ENCODE data around the gene TGFBI. TPM values are rescaled to one million over a fixed set of nuclear protein-coding genes. Genes with fewer than 3 reads are reported as not detected.

The TGFBI gene
- 6.5 TPM for polyA plus RNA-seq (2013, experiment 1 of 2)
- polyA plus RNA-seq (2013, experiment 2 of 2): 6.3 TPM

GRCh38 chr5:136028782-136029742 is at the start of gene TGFBI:
TSS of gene TGFBI (plus strand) at chr5:136028988. CDS start at chr5:136029056, 68 bp downstream.
- H2AK5ac ChIP-seq (ENCODE audit: low read depth, low read length): no peak within 1 kb of the TSS
- no peaks in the 10 kb centered on the region for H3K36me3 ChIP-seq (replicated peaks in 1 of 2; ENCODE audit: control insufficient read depth in 2 of 2, insufficient read depth in 2 of 2, low read length in 2 of 2)
- H2BK120ac ChIP-seq (ENCODE audit: low read depth, low read length): no peak within 1 kb of the TSS
- no peak within 1 kb of the TSS for H4K91ac ChIP-seq (ENCODE audit: low read depth, low read length, poor library complexity)
- H2BK12ac ChIP-seq (ENCODE audit: low read length): no peak within 1 kb of the TSS
- H3K18ac ChIP-seq (ENCODE audit: low read length): peak within 1 kb of the TSS; percentile 83
- peak within 1 kb of the TSS; percentile 78 for H3K9ac ChIP-seq (ENCODE audit: low read depth, low read length, poor library complexity)
- H3K4ac ChIP-seq (ENCODE audit: low read length): no peak within 1 kb of the TSS
- peak within 1 kb of the TSS; percentile 61 for H2AFZ ChIP-seq (ENCODE audit: low read length)
- no peak within 1 kb of the TSS for H3K14ac ChIP-seq (ENCODE audit: low read length)
- peak within 1 kb of the TSS in 1 of 2 donors; percentile 75 for H3K4me3 ChIP-seq (ENCODE audit: low read length in 2 of 2)
- H4K8ac ChIP-seq (ENCODE audit: low read depth, low read length): no peak within 1 kb of the TSS
- no peak within 1 kb of the TSS for H3K27ac ChIP-seq (replicated peaks; ENCODE audit: low read length)
- peaks cover 0 to 8% of the 10 kb centered on the region in 2 donors for H3K4me1 ChIP-seq (ENCODE audit: control insufficient read depth in 2 of 2, insufficient read depth in 1 of 2, low read depth in 1 of 2, low read length in 2 of 2)
- H3K4me2 ChIP-seq (ENCODE audit: insufficient read depth, low read length, poor library complexity, severe bottlenecking): peak within 1 kb of the TSS; percentile 70
- H2BK5ac ChIP-seq (ENCODE audit: low read length): no peak within 1 kb of the TSS
- H2BK15ac ChIP-seq (ENCODE audit: low read length): no peak within 1 kb of the TSS
- H3K27me3 ChIP-seq (ENCODE audit: control insufficient read depth in 3 of 3, insufficient read depth in 3 of 3, low read depth in 1 of 3, low read length in 3 of 3): peaks cover 0 to 82% (median 17%) of the 10 kb centered on the region in 3 experiments
- DNase-seq (ENCODE audit: low spot score): peak; percentile 63
- H3K23ac ChIP-seq (ENCODE audit: low read depth, low read length, poor library complexity): no peak within 1 kb of the TSS
- no peaks in the 10 kb centered on the region for H3K9me3 ChIP-seq (replicated peaks in 1 of 2; ENCODE audit: control insufficient read depth in 2 of 2, insufficient read depth in 1 of 2, low read depth in 1 of 2, low read length in 2 of 2)
- WGBS, 2 donors (ENCODE audit: extremely low coverage in 2 of 2, insufficient read length in 2 of 2, insufficient replicate concordance in 1 of 2): no CpG with 5 or more reads among the region's 68 CpGs
- no peaks in the 10 kb centered on the region for H3K79me1 ChIP-seq (ENCODE audit: low read depth, low read length)

GRCh38 chr5:135978993-135979392 is 49.8 kb upstream of the TGFBI start:
- Histone ChIP-seq H3K4me3 (ENCODE audit: low read length in 2 of 2) (no peak overlapping the region), H3K27ac (replicated peaks; ENCODE audit: low read length) (no peak overlapping the region), H3K4me2 (ENCODE audit: insufficient read depth, low read length, poor library complexity, severe bottlenecking) (no peak overlapping the region)

DNA sequence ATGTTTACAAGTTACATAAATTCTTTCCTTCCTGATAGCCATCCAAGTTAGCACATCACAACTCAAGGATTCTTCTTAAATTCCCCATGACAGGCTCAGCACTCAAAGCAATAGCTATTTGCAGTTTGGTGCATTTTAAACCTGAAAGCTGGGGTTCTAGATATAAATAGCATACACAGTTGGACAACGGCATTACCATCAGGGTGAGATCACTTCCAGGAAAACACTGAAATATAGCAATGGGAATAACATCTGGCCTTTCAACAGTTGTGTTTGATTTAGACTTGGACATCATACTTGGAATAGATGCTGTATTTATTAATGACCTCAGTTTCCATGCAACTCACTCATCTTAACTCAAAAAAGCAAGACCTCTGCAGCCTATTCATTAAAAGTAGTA is 49.3 kb upstream of the TGFBI start:
- Histone ChIP-seq H2AFZ (ENCODE audit: low read length) (no peak overlapping the region), H2BK12ac (ENCODE audit: low read length) (no peak overlapping the region), H3K79me1 (ENCODE audit: low read depth, low read length) (no peaks in the 10 kb centered on the region), H3K27me3 (ENCODE audit: control insufficient read depth in 3 of 3, insufficient read depth in 3 of 3, low read depth in 1 of 3, low read length in 3 of 3) (no peaks in the 10 kb centered on the region), H3K27ac (replicated peaks; ENCODE audit: low read length) (no peak overlapping the region), H3K4ac (ENCODE audit: low read length) (no peak overlapping the region), H3K36me3 (replicated peaks in 1 of 2; ENCODE audit: control insufficient read depth in 2 of 2, insufficient read depth in 2 of 2, low read length in 2 of 2) (no peaks in the 10 kb centered on the region), H4K91ac (ENCODE audit: low read depth, low read length, poor library complexity) (no peak overlapping the region), H3K4me1 (ENCODE audit: control insufficient read depth in 2 of 2, insufficient read depth in 1 of 2, low read depth in 1 of 2, low read length in 2 of 2) (peaks cover 0 to 4% of the 10 kb centered on the region in 2 donors), H2BK5ac (ENCODE audit: low read length) (no peak overlapping the region), H2AK5ac (ENCODE audit: low read depth, low read length) (no peak overlapping the region), H3K9me3 (replicated peaks in 1 of 2; ENCODE audit: control insufficient read depth in 2 of 2, insufficient read depth in 1 of 2, low read depth in 1 of 2, low read length in 2 of 2) (no peaks in the 10 kb centered on the region), H3K4me2 (ENCODE audit: insufficient read depth, low read length, poor library complexity, severe bottlenecking) (no peak overlapping the region), H3K9ac (ENCODE audit: low read depth, low read length, poor library complexity) (no peak overlapping the region), H2BK120ac (ENCODE audit: low read depth, low read length) (no peak overlapping the region), H4K8ac (ENCODE audit: low read depth, low read length) (no peak overlapping the region), H3K14ac (ENCODE audit: low read length) (no peak overlapping the region), H3K23ac (ENCODE audit: low read depth, low read length, poor library complexity) (no peak overlapping the region), H3K18ac (ENCODE audit: low read length) (no peak overlapping the region), H2BK15ac (ENCODE audit: low read length) (no peak overlapping the region), H3K4me3 (ENCODE audit: low read length in 2 of 2) (no peak overlapping the region)
- DNase-seq (ENCODE audit: low spot score): no peak
- no CpG with 5 or more reads among the region's 1 CpG for WGBS, 2 donors (ENCODE audit: extremely low coverage in 2 of 2, insufficient read length in 2 of 2, insufficient replicate concordance in 1 of 2)

More at GRCh38 chr5:135978993-135979392, 49.8 kb upstream of the TGFBI start:
- no peaks in the 10 kb centered on the region for H3K79me1 ChIP-seq (ENCODE audit: low read depth, low read length)
- no peak overlapping the region for H4K8ac ChIP-seq (ENCODE audit: low read depth, low read length)
- no peak overlapping the region for H2AFZ ChIP-seq (ENCODE audit: low read length)
- no peak overlapping the region for H2BK15ac ChIP-seq (ENCODE audit: low read length)
- WGBS, 2 donors (ENCODE audit: extremely low coverage in 2 of 2, insufficient read length in 2 of 2, insufficient replicate concordance in 1 of 2): no CpG with 5 or more reads among the region's 2 CpGs
- H3K9me3 ChIP-seq (replicated peaks in 1 of 2; ENCODE audit: control insufficient read depth in 2 of 2, insufficient read depth in 1 of 2, low read depth in 1 of 2, low read length in 2 of 2): no peaks in the 10 kb centered on the region
- DNase-seq (ENCODE audit: low spot score): no peak
- no peaks in the 10 kb centered on the region for H3K27me3 ChIP-seq (ENCODE audit: control insufficient read depth in 3 of 3, insufficient read depth in 3 of 3, low read depth in 1 of 3, low read length in 3 of 3)
- H2BK12ac ChIP-seq (ENCODE audit: low read length): no peak overlapping the region
- no peak overlapping the region for H2BK120ac ChIP-seq (ENCODE audit: low read depth, low read length)
- no peaks in the 10 kb centered on the region for H3K36me3 ChIP-seq (replicated peaks in 1 of 2; ENCODE audit: control insufficient read depth in 2 of 2, insufficient read depth in 2 of 2, low read length in 2 of 2)
- H3K4ac ChIP-seq (ENCODE audit: low read length): no peak overlapping the region
- no peak overlapping the region for H3K14ac ChIP-seq (ENCODE audit: low read length)
- H3K18ac ChIP-seq (ENCODE audit: low read length): no peak overlapping the region
- H2AK5ac ChIP-seq (ENCODE audit: low read depth, low read length): no peak overlapping the region
- no peak overlapping the region for H3K9ac ChIP-seq (ENCODE audit: low read depth, low read length, poor library complexity)
- no peak overlapping the region for H4K91ac ChIP-seq (ENCODE audit: low read depth, low read length, poor library complexity)
- peaks cover 0 to 4% of the 10 kb centered on the region in 2 donors for H3K4me1 ChIP-seq (ENCODE audit: control insufficient read depth in 2 of 2, insufficient read depth in 1 of 2, low read depth in 1 of 2, low read length in 2 of 2)
- no peak overlapping the region for H2BK5ac ChIP-seq (ENCODE audit: low read length)
- no peak overlapping the region for H3K23ac ChIP-seq (ENCODE audit: low read depth, low read length, poor library complexity)

DNA sequence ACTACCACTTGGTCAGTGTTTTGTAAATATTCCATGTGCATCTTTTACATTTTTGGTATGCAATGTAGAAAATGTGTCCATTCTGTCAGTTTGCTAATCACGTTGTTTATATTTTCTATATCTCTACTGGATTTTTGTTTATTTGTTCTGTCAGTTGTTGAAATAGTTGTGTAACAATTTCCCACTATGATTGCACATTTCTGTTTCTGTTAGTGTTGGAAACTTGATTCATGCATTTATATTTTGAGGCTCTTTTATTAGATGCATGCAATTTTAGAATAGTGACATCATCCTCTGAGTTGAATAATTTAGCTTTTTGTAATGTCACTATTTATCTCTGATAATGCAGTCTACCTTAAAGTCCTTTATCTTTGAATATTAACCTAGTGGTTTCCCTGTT is 48.2 kb upstream of the TGFBI start:
- Histone ChIP-seq H3K23ac (ENCODE audit: low read depth, low read length, poor library complexity) (no peak overlapping the region), H2BK12ac (ENCODE audit: low read length) (no peak overlapping the region), H3K18ac (ENCODE audit: low read length) (no peak overlapping the region), H2BK120ac (ENCODE audit: low read depth, low read length) (no peak overlapping the region), H3K27me3 (ENCODE audit: control insufficient read depth in 3 of 3, insufficient read depth in 3 of 3, low read depth in 1 of 3, low read length in 3 of 3) (no peaks in the 10 kb centered on the region), H3K9me3 (replicated peaks in 1 of 2; ENCODE audit: control insufficient read depth in 2 of 2, insufficient read depth in 1 of 2, low read depth in 1 of 2, low read length in 2 of 2) (no peaks in the 10 kb centered on the region), H2AFZ (ENCODE audit: low read length) (no peak overlapping the region), H4K91ac (ENCODE audit: low read depth, low read length, poor library complexity) (no peak overlapping the region), H3K4me2 (ENCODE audit: insufficient read depth, low read length, poor library complexity, severe bottlenecking) (no peak overlapping the region), H2BK5ac (ENCODE audit: low read length) (no peak overlapping the region), H2BK15ac (ENCODE audit: low read length) (no peak overlapping the region), H3K9ac (ENCODE audit: low read depth, low read length, poor library complexity) (no peak overlapping the region), H3K36me3 (replicated peaks in 1 of 2; ENCODE audit: control insufficient read depth in 2 of 2, insufficient read depth in 2 of 2, low read length in 2 of 2) (no peaks in the 10 kb centered on the region), H3K14ac (ENCODE audit: low read length) (no peak overlapping the region), H3K27ac (replicated peaks; ENCODE audit: low read length) (no peak overlapping the region), H3K4me1 (ENCODE audit: control insufficient read depth in 2 of 2, insufficient read depth in 1 of 2, low read depth in 1 of 2, low read length in 2 of 2) (peaks cover 0 to 4% of the 10 kb centered on the region in 2 donors), H3K4ac (ENCODE audit: low read length) (no peak overlapping the region), H2AK5ac (ENCODE audit: low read depth, low read length) (no peak overlapping the region), H3K79me1 (ENCODE audit: low read depth, low read length) (no peaks in the 10 kb centered on the region), H4K8ac (ENCODE audit: low read depth, low read length) (no peak overlapping the region), H3K4me3 (ENCODE audit: low read length in 2 of 2) (no peak overlapping the region)
- DNase-seq (ENCODE audit: low spot score): no peak
- WGBS, 2 donors (ENCODE audit: extremely low coverage in 2 of 2, insufficient read length in 2 of 2, insufficient replicate concordance in 1 of 2): no CpG with 5 or more reads among the region's 1 CpG
